ENCODE data around the gene KRTAP5-7.

GRCh38 chr11:71564430-71564829 lies 37.4 kb downstream of the KRTAP5-7 start:
- no peak for TF ChIP-seq CTCF (IDR thresholded peaks at IDR 0.05)
- no peak for TF ChIP-seq EP300 (IDR thresholded peaks at IDR 0.05; ENCODE audit: low read depth)
- no peak for TF ChIP-seq POLR2A (IDR thresholded peaks at IDR 0.05)
- no peak for TF ChIP-seq POLR2AphosphoS5 (IDR thresholded peaks at IDR 0.05)

Data from transverse colon (tissue), 4 donors.